Stimulated activated CD8-positive, alpha-beta memory T cell treated with anti-CD3 and anti-CD28 coated beads, Interleukin-15, amount 100 ng/mL, for 1 hour (primary cell): ENCODE data around the gene MEG3.

Experiments used
- DNase-seq: peaks from one replicate; pipeline ENCODE4 v3.0.0-alpha.2; 2020; ENCODE audit warnings: low read depth

MEG3 gene

DNA sequence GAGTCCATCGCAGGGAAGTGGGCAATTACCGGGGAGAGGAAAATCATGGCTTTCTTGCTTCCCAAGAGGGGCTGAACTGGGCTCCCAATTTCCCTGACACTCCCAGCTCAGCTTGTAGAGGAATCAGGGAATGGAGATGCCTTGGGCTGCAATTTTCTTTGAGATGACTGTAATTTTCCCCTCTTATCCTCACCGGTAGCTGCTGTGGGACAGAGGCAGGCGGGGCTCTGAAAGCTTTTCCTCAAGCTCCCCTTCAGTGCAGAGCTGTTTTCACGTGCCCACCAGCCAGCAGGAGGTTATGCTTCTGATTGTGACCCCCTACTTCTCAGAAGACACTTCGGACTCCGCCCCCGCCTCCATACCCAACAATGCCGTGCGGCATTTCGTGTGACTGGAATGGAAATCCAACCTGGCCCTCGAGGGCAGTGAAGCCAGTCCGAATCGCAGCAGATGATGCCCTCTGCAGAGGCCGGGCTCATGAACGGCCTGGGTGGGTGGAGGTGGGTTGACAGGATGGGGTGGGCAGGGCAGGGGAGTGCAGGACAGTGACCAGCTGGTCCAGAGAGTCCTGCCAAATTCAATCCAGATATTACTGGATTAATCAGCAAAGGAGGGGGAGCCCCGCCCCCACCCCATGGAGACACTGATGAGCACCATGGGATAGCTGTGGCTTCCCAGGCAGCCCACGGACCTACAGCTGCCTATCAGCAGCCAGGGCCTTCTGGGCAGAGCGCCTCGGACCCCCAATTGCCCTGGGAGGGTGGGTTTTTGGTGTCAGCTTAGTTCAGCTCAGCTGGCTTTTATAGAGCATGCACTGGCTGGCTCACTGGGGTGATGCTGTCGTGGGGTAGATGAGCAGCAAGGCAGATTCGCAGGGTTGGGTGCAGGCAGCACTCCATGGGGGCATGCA is 40.0 kb downstream of the MEG3 start:
- no peak for DNase-seq

DNA sequence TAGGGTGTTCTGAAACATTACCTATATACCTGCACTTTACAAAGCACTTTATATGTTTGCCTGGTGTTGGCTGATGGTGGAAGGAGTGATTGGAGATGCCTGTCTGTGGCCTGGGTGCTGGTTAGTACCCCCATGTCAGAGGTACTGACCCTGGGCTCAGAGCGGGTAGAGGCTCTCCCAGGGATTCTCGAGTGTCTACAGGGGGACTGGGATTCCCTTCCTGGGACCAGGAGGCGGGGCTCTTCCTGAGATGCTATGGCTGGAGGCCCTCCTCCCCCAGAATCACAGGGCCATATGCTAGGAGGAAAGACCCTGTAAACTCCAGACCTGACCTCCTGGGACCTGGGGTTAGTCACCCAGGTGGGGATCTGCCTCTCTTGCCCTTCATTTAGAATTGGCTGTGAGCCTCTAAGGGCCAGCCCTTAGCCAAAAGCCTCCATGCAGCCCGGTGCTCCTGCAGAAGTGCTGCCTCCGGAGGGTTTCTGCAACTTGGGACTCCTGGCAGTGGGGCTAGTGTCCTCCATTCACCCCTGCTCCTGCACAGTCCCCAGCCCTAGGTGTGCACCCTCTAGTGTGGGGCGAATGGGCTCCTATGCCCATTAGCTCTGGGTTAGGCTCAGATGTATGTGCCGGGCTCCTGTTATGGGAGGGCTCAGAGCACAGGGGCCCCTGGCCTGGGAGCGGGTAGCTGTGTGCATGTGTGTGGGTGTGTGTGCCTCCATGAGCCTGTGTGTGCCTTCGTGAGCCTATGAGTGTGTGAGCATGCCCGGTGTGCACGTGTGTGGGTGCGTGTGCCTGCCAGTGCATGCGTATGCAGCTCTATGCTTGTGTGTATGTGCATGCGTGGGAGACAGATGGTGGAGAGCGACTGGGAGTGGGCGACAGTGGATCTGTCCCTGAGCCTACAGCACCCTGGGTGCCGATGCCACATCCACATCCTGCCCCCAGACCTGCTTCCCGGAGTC is 41.0 kb downstream of the MEG3 start:
- DNase-seq: no peak

DNA sequence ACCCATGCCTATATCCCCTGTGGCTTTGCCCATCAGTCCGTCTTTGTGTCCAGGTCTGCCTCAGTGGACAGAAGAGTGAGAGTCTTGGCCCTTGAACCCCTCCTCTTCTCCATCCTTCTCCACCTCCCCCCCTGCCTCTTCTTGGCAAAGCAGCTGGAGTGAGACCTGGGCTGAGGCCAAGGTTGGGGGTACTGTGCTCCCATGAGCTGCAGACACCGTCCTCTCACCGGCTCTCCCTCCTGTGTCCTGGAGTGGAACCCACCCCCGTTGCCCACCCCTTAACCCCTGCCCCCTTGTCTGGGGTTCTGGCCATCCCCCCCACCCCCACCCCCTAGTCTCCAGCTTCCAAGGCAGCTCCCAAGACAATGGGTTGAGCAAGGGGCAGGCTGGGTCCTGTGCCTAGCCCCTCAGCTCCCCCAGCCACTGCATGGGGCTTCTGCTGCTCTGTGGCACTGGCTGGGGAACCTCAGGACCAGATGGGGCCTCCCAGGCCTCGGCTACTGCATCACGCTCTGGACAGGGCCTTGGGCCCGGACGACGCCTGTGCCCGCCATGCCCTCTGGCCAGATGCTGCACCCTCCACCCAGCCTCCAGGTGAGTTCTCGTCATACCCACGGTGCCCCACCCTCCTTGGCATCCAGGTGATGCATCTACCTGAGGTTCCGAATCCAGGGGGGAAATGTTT is 41.9 kb downstream of the MEG3 start:
- DNase-seq: no peak

DNA sequence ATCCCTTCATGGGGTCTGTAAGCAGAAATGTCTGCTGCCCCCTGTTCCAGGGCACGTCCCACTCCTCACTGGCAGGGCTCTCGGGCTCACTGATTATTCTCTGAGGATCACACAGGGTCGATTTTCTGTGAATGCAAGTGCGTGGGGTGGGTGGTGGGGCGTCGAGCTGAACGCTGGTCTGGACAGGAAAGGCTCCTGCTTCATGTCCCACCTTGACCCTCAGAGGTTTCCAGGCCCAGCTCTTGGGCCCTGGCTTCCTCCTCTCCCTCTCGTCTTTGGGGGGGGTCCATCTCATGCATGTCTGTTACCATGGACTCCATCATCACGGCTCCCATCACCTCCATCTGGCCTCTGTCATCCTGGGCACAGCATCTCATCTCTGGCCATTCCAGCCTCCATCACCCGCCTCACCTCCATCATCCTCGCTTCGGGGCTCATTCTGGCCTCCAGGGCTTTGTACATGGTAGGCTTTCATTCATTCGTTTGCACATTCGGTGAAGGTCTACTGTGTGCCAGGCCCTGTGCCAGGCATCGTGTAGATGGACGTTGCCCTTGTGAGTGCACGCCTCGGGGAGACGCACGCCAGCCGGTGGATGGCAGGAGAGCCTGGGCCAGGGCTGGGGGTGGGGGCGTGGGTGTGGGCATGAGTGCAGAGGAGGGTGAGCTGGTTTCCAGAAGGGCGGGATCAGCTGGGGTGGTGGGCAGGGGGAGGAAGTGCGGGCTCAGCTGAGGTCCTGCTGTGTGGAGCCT is 42.9 kb downstream of the MEG3 start:
- DNase-seq: no peak

DNA sequence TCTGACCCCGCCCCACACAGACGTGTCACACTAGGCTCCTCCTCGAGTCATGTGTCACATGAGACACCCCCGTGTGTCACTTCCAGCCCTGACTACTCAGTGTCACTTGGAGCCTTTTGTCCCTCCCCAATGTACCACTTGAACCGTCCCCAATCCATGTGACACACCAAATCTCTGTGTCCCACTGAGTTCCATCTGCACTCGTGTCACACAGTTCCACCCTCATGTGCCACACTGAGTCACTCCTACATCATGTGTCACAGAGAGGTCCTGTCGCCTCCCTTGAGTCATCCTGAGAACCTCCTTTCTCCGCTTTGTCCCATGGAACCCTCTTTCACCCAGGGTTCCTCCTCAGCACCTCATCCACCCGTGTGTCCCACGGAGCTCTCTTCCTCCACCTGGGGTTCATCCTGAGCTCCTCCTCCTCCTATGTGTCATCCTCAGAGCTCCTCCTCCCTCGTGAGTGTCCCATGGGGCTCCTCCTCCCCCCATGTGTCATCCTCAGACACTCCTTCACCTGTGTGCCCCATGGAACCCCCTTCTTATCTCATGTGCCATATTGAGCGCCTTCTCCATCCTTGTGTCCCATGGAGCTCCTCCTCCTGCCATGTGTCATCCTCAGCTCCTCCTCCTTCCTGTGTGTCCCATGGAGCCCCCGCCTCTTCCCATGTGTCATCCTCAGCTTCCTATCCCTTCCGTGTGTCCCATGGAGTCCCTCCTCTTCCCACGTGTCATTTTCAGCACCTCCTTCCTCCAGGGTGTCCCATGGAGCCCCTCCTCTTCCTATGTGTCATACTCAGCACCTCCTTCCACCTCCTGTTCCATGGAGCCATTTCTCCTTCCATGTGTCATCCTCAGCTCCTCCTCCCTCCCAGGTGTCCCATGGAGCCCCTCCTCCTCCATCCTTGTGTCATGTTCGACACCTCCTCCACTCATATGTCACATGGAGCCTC is 45.6 kb downstream of the MEG3 start:
- no peak for DNase-seq

DNA sequence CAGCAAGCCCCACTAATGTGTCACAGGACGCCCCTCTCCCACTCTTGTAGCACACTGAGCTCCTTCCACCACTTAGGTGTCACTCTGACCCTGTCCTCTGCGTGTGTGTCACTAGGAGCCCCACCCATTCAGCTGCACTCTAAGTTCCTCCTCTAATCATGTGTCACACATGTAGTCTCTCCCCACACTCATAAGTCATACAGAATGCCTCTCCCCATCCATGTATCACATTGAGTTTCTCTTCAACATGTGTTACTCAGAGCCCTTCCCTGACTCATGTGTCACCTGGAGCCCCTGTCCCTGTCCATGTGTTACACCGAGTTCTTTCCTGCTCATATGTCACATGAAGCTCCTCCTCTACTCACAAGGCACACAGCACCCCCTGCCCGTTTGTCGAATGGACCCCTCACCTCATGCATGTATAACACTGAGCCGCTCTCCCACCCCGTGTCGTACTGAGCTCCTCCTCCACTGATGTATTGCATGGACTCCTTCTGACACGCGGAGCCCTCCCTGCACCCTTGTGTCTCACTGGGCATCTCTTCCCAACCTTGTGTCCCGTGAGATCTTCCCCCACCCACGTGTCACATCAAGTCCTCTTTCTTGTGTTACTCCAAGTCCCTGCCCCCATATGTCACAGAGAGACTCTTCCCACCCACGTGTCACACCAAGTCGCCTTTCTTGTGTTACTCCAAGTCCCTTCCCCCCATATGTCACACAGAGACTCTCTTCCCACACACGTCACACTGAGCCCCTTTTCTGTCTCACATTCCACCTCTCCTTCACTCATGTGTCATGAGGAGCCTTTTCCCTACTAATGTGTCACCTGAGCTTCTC is 46.6 kb downstream of the MEG3 start:
- DNase-seq: no peak

DNA sequence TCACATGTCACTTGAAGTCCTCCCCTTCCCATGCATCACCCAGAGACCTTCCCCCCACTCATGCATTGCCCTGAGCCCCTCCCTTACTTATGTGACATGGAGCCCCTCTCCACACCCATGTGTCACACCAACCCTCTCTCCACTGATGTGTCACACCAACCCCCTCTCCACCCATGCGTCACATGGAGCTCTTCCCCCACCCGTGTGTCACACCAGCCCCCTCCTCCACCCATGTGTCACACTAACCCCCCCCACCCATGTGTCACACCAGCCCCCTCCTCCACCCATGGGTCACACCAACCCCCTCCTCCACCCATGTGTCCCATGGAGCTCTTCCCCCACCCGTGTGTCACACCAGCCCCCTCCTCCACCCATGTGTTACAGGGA is 47.2 kb downstream of the MEG3 start:
- DNase-seq: no peak

DNA sequence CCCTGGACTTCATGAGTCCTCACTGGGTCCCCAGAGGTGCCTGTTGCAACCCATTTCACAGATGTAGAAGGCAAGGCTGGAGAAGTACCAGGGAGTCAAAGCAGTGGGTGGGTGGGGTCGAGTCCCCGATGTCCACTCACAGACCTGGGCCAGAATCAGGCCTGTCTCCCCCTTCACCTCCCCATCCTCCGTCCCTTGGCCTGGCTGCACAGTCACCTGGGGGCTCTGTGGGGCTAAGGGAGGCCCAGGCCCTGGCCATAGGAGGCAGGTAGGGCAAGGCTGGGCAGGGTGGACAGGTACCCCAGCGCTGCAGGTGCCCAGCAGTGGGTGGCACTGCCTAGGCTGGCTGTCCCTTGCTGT is 48.1 kb downstream of the MEG3 start:
- no peak for DNase-seq

DNA sequence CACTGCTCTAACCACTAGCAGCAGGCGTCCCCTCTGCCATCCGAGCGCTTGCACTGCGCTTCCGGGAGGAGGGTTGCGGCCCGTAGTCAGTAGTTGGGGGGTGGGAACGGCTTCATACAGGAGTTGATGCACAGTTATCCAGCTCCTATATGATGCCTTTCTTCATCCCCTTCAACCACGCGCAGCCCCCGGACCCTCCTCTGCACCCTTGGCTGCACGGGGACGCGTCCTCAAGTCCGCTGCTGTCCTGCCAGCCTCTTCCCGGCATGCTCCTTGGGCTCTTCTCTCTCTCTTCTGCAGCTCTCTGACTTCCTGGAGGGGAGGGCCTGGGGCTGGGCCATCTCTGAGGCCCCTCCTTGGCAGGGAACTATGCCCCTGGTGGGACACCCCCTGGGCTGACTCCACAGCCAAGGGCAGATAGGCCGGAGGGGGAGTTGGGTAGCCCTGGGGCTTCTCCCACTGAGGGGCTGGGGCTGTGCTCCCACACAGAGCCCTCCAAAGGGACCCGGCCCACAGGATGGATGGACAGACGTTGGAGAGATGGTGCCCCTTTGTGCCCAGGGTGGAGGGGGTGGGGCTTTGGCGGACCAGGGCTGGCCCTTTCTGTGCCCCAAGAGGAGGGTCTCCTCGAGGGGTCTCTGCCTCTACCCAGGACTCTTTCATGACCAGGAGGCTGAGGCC is 48.6 kb downstream of the MEG3 start:
- DNase-seq: no peak

DNA sequence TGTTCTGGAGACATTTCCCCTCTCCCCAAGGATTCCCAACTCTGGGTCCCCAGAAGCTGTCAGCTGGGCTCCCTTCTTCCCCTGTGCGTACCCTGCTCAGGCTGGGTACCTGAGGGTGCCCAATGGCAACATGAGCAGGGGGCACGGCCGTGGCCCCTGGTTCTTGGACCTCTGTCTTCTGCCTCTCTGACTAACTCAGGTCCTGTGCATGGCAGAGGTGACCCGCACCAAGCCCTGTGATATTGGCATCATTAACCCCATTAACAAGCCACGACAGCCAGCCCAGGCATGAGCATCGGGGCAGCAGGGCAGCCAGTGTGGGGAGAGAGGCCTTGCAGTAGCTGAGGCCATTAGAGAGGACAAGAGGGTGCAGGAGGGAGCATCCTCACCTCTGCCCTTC is 49.2 kb downstream of the MEG3 start:
- DNase-seq: no peak

DNA sequence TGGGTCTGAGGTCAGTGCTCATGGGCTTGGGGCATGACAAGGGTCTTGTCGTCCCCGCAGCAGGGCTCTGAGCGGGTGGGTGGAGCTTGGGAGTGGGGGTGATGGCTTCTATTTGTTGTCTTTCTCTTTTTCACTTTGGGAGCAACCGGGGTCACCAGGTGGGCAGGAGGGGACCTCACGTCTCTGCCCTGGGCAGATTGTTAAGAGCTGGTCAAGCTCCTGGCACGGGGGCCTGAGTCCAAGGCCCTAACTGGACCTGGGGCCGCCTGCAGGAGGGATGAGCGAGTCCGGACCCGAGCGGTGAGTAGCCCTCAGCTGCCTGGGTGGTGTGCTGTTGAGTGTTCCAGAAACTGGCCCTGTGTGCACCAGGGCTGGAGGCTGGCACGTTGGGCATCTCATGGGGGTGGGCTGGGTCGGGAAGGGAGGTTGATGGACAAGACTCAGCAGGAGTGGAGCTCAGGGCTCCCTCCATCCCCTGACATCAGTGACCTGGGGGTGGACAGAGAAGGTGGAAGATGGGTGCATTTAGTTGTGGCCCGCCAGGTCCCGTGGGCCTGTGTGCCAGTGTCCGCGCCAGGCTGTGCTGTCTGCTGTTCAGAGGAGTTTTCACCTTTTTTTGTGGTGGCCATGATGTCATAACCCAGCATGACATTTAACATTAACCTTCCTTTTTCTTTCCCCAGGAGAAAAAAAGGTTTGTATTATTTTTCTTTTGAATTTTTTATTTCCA is 50.1 kb downstream of the MEG3 start:
- no peak for DNase-seq

DNA sequence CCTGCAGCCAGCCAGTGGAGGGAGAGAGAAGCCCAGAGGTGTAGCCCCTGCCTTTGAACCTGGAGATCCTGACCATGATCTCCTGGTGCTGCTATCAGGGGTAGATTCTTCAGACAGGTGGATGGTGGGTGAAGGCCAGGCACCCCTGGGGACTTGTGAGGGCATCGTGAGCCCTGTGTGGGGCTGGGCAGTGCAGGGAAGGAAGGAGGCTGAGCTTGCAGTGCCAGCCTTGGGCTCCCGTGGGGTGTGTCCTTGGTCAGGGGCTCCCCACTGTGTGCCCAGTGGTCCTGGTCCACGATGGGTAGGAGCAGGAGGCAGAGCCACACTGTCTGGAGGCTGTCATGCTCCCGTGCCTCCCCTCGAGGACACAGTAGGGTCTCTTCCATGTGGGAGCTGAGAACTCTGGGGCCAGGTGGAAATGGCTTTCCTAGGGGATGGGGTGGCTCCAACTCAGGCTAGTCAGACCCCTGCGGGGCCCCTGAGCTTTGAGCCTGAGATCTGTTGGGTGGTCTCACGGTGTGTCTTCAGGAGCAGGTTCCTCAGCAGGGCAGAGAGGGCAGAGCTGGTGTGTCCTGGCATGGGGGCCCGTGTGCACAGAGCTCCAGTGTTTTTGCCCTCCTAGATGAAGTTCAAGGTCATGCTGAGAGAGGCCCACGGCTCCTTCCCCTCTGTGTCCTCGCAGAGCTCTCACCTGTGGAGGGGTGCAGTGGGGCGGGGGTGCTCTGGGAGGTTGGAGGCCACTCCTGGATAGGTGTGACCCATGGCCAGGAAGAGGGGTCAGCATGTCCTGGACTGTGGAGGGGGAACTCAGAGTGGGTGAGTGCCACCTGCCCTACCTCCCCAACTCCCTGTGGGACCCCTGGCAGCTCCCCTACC is 52.6 kb downstream of the MEG3 start:
- no peak for DNase-seq

DNA sequence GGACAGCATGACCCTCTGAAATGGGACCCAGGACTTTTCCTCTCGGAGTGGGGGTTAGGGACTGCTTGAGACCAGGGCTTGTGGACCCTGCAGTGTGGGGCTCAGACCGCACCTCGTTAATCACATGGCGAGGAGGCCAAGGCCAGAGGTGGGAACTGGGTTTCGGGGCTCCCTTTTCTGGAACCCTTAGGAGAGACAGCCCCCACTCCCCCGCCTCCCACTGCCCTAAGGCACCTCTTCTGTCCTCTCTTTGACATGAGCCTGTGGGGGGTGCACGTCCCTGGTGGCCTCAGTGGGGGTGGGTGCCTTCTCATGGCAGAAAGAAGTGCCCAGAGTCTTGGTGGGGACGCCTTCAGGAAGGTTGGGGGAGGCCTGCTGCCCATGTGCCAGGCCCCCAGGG is 53.3 kb downstream of the MEG3 start:
- no peak for DNase-seq

DNA sequence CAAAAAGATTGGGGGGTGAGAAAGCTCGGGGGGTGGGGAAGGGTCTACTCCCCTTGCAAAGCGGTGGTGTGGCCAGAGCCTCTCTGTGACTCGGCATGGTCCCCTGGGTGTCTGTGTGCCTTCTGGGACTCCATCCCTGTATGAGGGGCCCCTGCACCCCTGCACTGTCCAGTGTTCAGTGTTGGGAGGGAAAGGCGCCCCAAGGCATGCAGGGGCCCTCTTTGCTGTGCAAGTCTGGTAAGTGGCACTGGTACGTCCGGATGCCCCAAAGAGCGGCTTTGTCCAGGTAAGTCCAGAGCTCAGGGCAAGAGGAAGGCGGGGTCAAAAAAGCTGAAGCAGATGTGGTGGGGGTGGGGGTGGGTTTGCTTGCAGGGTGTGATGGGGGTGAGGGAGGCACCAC is 53.9 kb downstream of the MEG3 start:
- DNase-seq: no peak

DNA sequence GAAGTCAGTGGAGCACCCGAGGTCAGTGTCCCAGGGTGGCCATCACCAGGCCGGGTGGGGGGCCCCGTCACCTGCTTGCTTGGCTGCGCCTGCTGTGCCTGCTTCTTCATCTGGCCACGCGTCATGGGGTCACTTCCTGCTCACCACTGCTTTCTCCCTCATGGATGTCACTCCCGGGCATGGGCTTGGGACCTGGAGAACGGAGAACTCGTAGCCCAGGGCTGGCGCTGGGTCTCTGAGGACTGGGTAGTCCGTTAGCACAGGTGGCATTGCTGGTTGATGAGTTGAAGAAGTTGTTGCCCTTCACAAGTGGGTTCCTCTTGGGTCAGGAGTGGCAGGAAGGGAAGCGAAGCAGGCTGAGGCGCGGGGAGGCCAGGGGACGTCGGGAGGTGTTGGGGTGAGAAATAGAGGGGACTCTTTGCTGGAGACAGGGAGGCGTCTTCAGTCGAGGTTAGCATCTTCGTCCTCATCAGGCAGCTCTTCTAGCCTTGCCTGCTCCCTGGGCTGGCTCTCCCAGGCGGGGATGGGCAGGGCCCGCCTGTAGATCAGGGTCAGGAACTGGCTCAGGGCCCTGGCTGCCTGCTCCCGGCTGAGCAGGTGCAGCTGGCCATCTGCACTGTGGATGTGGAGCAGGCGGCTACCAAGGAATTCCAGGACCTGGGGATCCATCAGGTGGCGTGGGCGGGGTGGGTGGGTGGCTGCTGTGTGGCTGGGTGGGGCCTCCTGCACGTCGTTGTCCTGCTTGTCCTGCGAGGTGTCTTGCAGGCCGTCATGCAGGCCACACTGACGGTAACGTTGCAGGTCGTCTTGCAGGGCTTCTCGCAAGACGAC is 54.6 kb downstream of the MEG3 start:
- no peak for DNase-seq

DNA sequence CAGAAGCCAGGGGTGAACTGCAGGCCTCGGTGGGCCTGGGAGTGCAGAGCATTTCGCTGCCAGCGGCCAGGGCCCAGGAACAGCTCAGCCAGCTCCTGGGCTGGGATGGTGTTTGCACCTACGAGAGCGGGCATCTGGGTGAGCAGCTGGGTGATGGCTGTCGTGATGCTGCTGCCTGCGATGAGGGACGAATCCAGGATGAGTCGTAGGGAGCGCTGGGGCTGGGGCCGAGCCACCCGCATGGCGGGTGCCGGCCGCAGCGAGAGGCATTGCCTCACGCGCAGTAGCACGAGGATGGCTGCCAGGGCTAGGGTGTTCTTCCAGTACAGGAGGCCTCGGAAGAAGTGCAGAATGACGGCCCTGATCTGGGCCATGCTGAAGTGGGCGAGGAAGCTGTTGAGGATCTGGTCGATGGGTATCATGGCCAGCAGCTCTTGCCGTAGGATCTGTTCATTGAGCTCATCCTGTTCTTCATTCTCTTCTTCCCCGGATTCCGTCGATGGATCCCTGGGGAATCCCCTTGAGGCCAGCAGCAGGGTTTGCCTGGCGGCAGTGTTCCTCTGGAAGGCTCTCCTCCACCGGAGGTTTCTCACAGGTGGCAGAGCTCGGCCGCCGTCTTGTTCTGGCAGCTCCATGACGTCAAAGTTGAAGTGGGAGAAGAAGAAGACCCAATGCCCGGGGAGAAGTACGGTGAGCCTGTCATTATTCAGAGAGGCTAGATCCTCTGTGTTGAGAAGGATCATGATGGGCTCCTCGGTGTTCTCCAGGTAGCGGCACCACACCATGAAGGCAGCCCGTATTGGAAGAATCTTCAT is 55.5 kb downstream of the MEG3 start:
- DNase-seq: no peak
